Naive thymus-derived CD4-positive, alpha-beta T cell (primary cell): ENCODE measurements around the gene PPP1R1C. TPM values are rescaled to one million over a fixed set of nuclear protein-coding genes. Genes with fewer than 3 reads are reported as not detected.

Source experiments
- ATAC-seq: fragments of 150-1000 bp; cut with Tn5 transposase; 2 replicates; pipeline ENCODE4 v1.10.0; 2021; ENCODE audit warnings: mild to moderate bottlenecking, moderate library complexity
- CTCF ChIA-PET: fragments of 350-600 bp; sonication (Branson Sonifier 250); formaldehyde crosslinking; loops from one replicate; lab custom pipeline; 2021; ENCODE audit warnings: antibody characterized with exemption; lab: Charles Lee
- POLR2A ChIA-PET: fragments of 350-600 bp; sonication (Branson Sonifier 250); formaldehyde crosslinking; loops from one replicate; lab custom pipeline; 2021; ENCODE audit warnings: antibody characterized with exemption, inconsistent platforms; lab: Charles Lee
- DNase-seq, 9 donors: peaks; one replicate each; pipeline versions ENCODE4 v3.0.0 to v3.0.0-alpha.2; 2020 to 2022; ENCODE audit warnings: mixed read lengths in 1 of 9
- H3K27ac ChIP-seq: one replicate; pipeline ENCODE4 v1.7.0; 2013; ENCODE audit warnings: mild to moderate bottlenecking, low read depth, low read length, moderate library complexity
- H3K27me3 ChIP-seq, 2 donors: one replicate each; pipeline ENCODE4 v1.7.0; 2013; ENCODE audit warnings: low read length in 2 of 2, mild to moderate bottlenecking in 2 of 2, moderate library complexity in 2 of 2; ENCODE audit not compliant: control insufficient read depth in 2 of 2, insufficient read depth in 2 of 2
- H3K36me3 ChIP-seq, 3 experiments: 1 replicate in 2 of 3; 2 replicates in 1 of 3; pipeline ENCODE4 v1.7.0; 2013; ENCODE audit warnings: low read length in 3 of 3, mild to moderate bottlenecking in 3 of 3, moderate library complexity in 1 of 3; ENCODE audit not compliant: insufficient read depth in 3 of 3, control insufficient read depth in 2 of 3
- H3K4me1 ChIP-seq, 2 donors: one replicate each; pipeline ENCODE4 v1.7.0; 2013; ENCODE audit warnings: low read length in 2 of 2, mild to moderate bottlenecking in 2 of 2, moderate library complexity in 1 of 2; ENCODE audit not compliant: control insufficient read depth in 2 of 2, insufficient read depth in 2 of 2
- H3K4me3 ChIP-seq: 2 replicates; pipeline ENCODE4 v1.7.0; 2013; ENCODE audit warnings: mild to moderate bottlenecking, low read length
- H3K9me3 ChIP-seq, 3 experiments: 1 replicate in 2 of 3; 2 replicates in 1 of 3; pipeline ENCODE4 v1.7.0; 2013; ENCODE audit warnings: low read length in 3 of 3; ENCODE audit not compliant: control insufficient read depth in 2 of 3
- H3K27ac Mint-ChIP-seq, 9 donors: one replicate each; pipeline ENCODE4 v1.8.0; 2020 to 2022; ENCODE audit warnings: mixed read lengths in 9 of 9, mild to moderate bottlenecking in 8 of 9, moderate library complexity in 5 of 9, inconsistent platforms in 2 of 9
- H3K27me3 Mint-ChIP-seq, 5 donors: one replicate each; pipeline ENCODE4 v1.8.0; 2021 to 2022; ENCODE audit warnings: mixed read lengths in 5 of 5, mild to moderate bottlenecking in 1 of 5
- H3K36me3 Mint-ChIP-seq, 5 donors: one replicate each; pipeline ENCODE4 v1.8.0; 2020 to 2022; ENCODE audit warnings: mixed read lengths in 5 of 5, mild to moderate bottlenecking in 3 of 5, inconsistent platforms in 1 of 5
- H3K4me1 Mint-ChIP-seq, 7 donors: one replicate each; pipeline ENCODE4 v1.8.0; 2020 to 2022; ENCODE audit warnings: mixed read lengths in 7 of 7, mild to moderate bottlenecking in 3 of 7, inconsistent platforms in 1 of 7
- H3K4me3 Mint-ChIP-seq, 10 donors: one replicate each; pipeline ENCODE4 v1.8.0; 2020 to 2022; ENCODE audit warnings: mild to moderate bottlenecking in 10 of 10, mixed read lengths in 10 of 10, moderate library complexity in 6 of 10, inconsistent platforms in 2 of 10
- H3K9me3 Mint-ChIP-seq, 11 donors: one replicate each; pipeline ENCODE4 v1.8.0; 2020 to 2022; ENCODE audit warnings: mixed read lengths in 11 of 11, mild to moderate bottlenecking in 4 of 11, inconsistent platforms in 1 of 11, moderate library complexity in 1 of 11
- intact Hi-C, 2 donors: fragments of 100-400 bp; cut with micrococcal nuclease; formaldehyde crosslinking; loops; one replicate each; pipeline ENCODE4 v1.15.1; 2023
- polyA plus RNA-seq, 2 donors: library from polyadenylated mRNA; unstranded; fragments of 300-500 nt; fragmentation: Illumina TruSeq; gene quantifications; one replicate each; pipeline ENCODE4 v1.2.3, GENCODE V29; 2021
- total RNA-seq, 6 experiments: library from RNA in 5 of 6; stranded (reverse) in 5 of 6; gene quantifications; 1 replicate in 5 of 6; 2 replicates in 1 of 6; pipeline ENCODE4 v1.2.3 and lab custom pipeline; 2021 to 2026

PPP1R1C gene
- total and polyA plus RNA-seq, 7 experiments from 2014 or later = not detected

- H3K4me3 ChIP-seq = no peak overlapping the region
- ChIA-PET CTCF (no interaction called here), POLR2A (no interaction called here)
- Mint-ChIP-seq H3K4me3 (no peak overlapping the region), H3K4me1 (no peaks in the 10 kb centered on the region), H3K9me3 (no peaks in the 10 kb centered on the region), H3K36me3 (no peaks in the 10 kb centered on the region), H3K27me3 (peaks cover 0 to 14% (median 13%) of the 10 kb centered on the region in 5 donors), H3K27ac (no peak overlapping the region)
- ATAC-seq = no peak
- H3K36me3 ChIP-seq = no peaks in the 10 kb centered on the region
- no peak for DNase-seq
- intact Hi-C loops = no loop called here
- no peaks in the 10 kb centered on the region for H3K4me1 ChIP-seq
- H3K9me3 ChIP-seq = no peaks in the 10 kb centered on the region
- H3K27ac ChIP-seq = no peak overlapping the region
- no peaks in the 10 kb centered on the region for H3K27me3 ChIP-seq
Measured at GRCh38 chr2:182067393-182067792, 81.7 kb downstream of the PPP1R1C start.

GRCh38 chr2:182068811-182069210 lies 83.2 kb downstream of the PPP1R1C start:
- ChIA-PET POLR2A (no interaction called here), CTCF (interaction anchor here (0.7 kb wide), 1 partner anchor 1189 kb away, joined by 3 read pairs; no protein-coding TSS in a partner anchor)
- Mint-ChIP-seq H3K27me3 (peaks cover 0 to 22% (median 13%) of the 10 kb centered on the region in 5 donors), H3K9me3 (no peaks in the 10 kb centered on the region), H3K27ac (no peak overlapping the region), H3K36me3 (no peaks in the 10 kb centered on the region), H3K4me1 (no peaks in the 10 kb centered on the region), H3K4me3 (no peak overlapping the region)
- Histone ChIP-seq H3K36me3 (no peaks in the 10 kb centered on the region), H3K4me3 (no peak overlapping the region), H3K27ac (no peak overlapping the region), H3K9me3 (no peaks in the 10 kb centered on the region), H3K27me3 (no peaks in the 10 kb centered on the region), H3K4me1 (no peaks in the 10 kb centered on the region)
- intact Hi-C loops = no loop called here
- no peak for DNase-seq
- no peak for ATAC-seq

GRCh38 chr2:182069416-182069815 lies 83.8 kb downstream of the PPP1R1C start:
- Histone ChIP-seq H3K27ac (no peak overlapping the region), H3K4me3 (no peak overlapping the region), H3K9me3 (no peaks in the 10 kb centered on the region), H3K27me3 (no peaks in the 10 kb centered on the region), H3K4me1 (no peaks in the 10 kb centered on the region), H3K36me3 (no peaks in the 10 kb centered on the region)
- intact Hi-C loops = no loop called here
- ChIA-PET POLR2A (no interaction called here), CTCF (no interaction called here)
- ATAC-seq (no peak), DNase-seq (no peak)
- no peak overlapping the region for H3K4me3 Mint-ChIP-seq
- no peaks in the 10 kb centered on the region for H3K36me3 Mint-ChIP-seq
- H3K27me3 Mint-ChIP-seq = peaks cover 0 to 22% (median 13%) of the 10 kb centered on the region in 5 donors
- no peaks in the 10 kb centered on the region for H3K4me1 Mint-ChIP-seq
- H3K9me3 Mint-ChIP-seq = no peaks in the 10 kb centered on the region
- no peak overlapping the region for H3K27ac Mint-ChIP-seq

GRCh38 chr2:182069908-182070307 lies 84.3 kb downstream of the PPP1R1C start:
- no peak for DNase-seq
- Histone ChIP-seq H3K27ac (no peak overlapping the region), H3K4me1 (no peaks in the 10 kb centered on the region), H3K27me3 (no peaks in the 10 kb centered on the region), H3K9me3 (no peaks in the 10 kb centered on the region), H3K4me3 (no peak overlapping the region), H3K36me3 (no peaks in the 10 kb centered on the region)
- H3K4me1 Mint-ChIP-seq = no peaks in the 10 kb centered on the region
- POLR2A ChIA-PET = no interaction called here
- H3K9me3 Mint-ChIP-seq = no peaks in the 10 kb centered on the region
- H3K4me3 Mint-ChIP-seq = no peak overlapping the region
- intact Hi-C loops = no loop called here
- no peak for ATAC-seq
- no peak overlapping the region for H3K27ac Mint-ChIP-seq
- no peaks in the 10 kb centered on the region for H3K36me3 Mint-ChIP-seq
- peaks cover 0 to 22% (median 13%) of the 10 kb centered on the region in 5 donors for H3K27me3 Mint-ChIP-seq
- CTCF ChIA-PET = no interaction called here

- intact Hi-C loops = no loop called here
- Mint-ChIP-seq H3K4me3 (no peak overlapping the region), H3K9me3 (no peaks in the 10 kb centered on the region), H3K27ac (no peak overlapping the region), H3K27me3 (peaks cover 0 to 27% (median 13%) of the 10 kb centered on the region in 5 donors), H3K4me1 (no peaks in the 10 kb centered on the region), H3K36me3 (no peaks in the 10 kb centered on the region)
- ChIA-PET POLR2A (no interaction called here), CTCF (no interaction called here)
- no peak overlapping the region for H3K4me3 ChIP-seq
- H3K36me3 ChIP-seq = no peaks in the 10 kb centered on the region
- H3K4me1 ChIP-seq = no peaks in the 10 kb centered on the region
- ATAC-seq (no peak), DNase-seq (no peak)
- no peaks in the 10 kb centered on the region for H3K27me3 ChIP-seq
- H3K27ac ChIP-seq = no peak overlapping the region
- H3K9me3 ChIP-seq = no peaks in the 10 kb centered on the region
Measured at GRCh38 chr2:182070736-182071135, 85.1 kb downstream of the PPP1R1C start.

GRCh38 chr2:182072861-182073260 lies 87.2 kb downstream of the PPP1R1C start:
- Histone ChIP-seq H3K4me3 (no peak overlapping the region), H3K27ac (no peak overlapping the region), H3K36me3 (no peaks in the 10 kb centered on the region), H3K4me1 (no peaks in the 10 kb centered on the region), H3K9me3 (no peaks in the 10 kb centered on the region), H3K27me3 (no peaks in the 10 kb centered on the region)
- POLR2A ChIA-PET = no interaction called here
- Mint-ChIP-seq H3K4me1 (no peaks in the 10 kb centered on the region), H3K36me3 (no peaks in the 10 kb centered on the region), H3K9me3 (no peaks in the 10 kb centered on the region), H3K27ac (no peak overlapping the region), H3K27me3 (peaks cover 0 to 27% (median 10%) of the 10 kb centered on the region in 5 donors), H3K4me3 (no peak overlapping the region)
- CTCF ChIA-PET = no interaction called here
- no peak for ATAC-seq
- intact Hi-C loops = no loop called here
- no peak for DNase-seq

- no peak for ATAC-seq
- Histone ChIP-seq H3K27ac (no peak overlapping the region), H3K9me3 (no peaks in the 10 kb centered on the region), H3K4me1 (no peaks in the 10 kb centered on the region), H3K36me3 (no peaks in the 10 kb centered on the region), H3K27me3 (no peaks in the 10 kb centered on the region), H3K4me3 (no peak overlapping the region)
- H3K27me3 Mint-ChIP-seq = peaks cover 0 to 22% (median 10%) of the 10 kb centered on the region in 5 donors
- intact Hi-C loops = no loop called here
- DNase-seq = no peak
- H3K36me3 Mint-ChIP-seq = no peaks in the 10 kb centered on the region
- no peak overlapping the region for H3K4me3 Mint-ChIP-seq
- ChIA-PET POLR2A (no interaction called here), CTCF (no interaction called here)
- no peak overlapping the region for H3K27ac Mint-ChIP-seq
- no peaks in the 10 kb centered on the region for H3K4me1 Mint-ChIP-seq
- H3K9me3 Mint-ChIP-seq = no peaks in the 10 kb centered on the region
Measured at GRCh38 chr2:182073613-182074012, 88.0 kb downstream of the PPP1R1C start.
